HEK293 (cell line): Measurements from ENCODE around the gene DGKK.

Experiments
- CTCF ChIA-PET: fragments of 350-600 bp; formaldehyde crosslinking; extraction: SDS; loops from one replicate; lab custom pipeline; 2021; ENCODE audit warnings: antibody characterized with exemption; lab: Yijun Ruan, JAX
- POLR2A ChIA-PET: fragments of 300-600 bp; formaldehyde crosslinking; extraction: SDS; loops from one replicate; lab custom pipeline; 2020; ENCODE audit warnings: antibody characterized with exemption, inconsistent platforms; lab: Yijun Ruan, JAX
- H3K27ac ChIP-seq: fragments of 200-500 bp; sonication (Bioruptor generic); 2 replicates; pipeline ENCODE4 v1.5.1; 2014; ENCODE audit warnings: low read depth, low read length, control low read depth, inconsistent platforms; ENCODE audit errors: extremely low read depth
- H3K36me3 ChIP-seq, 2 experiments: fragments of 200-500 bp in 1 of 2; sonication (Bioruptor generic) in 1 of 2; 1 replicate in 1 of 2; 2 replicates in 1 of 2; pipeline ENCODE4 v1.5.1; 2014 to 2017; ENCODE audit warnings: inconsistent platforms in 2 of 2, low read length in 2 of 2; ENCODE audit not compliant: control insufficient read depth in 2 of 2, insufficient read depth in 1 of 2
- H3K4me1 ChIP-seq: fragments of 200-500 bp; sonication (Bioruptor generic); 2 replicates; pipeline ENCODE4 v1.5.1; 2014; ENCODE audit warnings: mild to moderate bottlenecking, low read length, inconsistent platforms; ENCODE audit not compliant: control insufficient read depth, insufficient read depth
- H3K4me3 ChIP-seq: 2 replicates; pipeline ENCODE4 v1.5.1; 2011; ENCODE audit warnings: low read depth, mild to moderate bottlenecking, control low read depth, low read length, moderate library complexity
- H3K9me3 ChIP-seq: fragments of 200-500 bp; sonication (Bioruptor generic); 2 replicates; pipeline ENCODE4 v1.5.1; 2014; ENCODE audit warnings: low read depth, low read length, inconsistent platforms; ENCODE audit not compliant: control insufficient read depth, insufficient read depth
- ATF2 ChIP-seq: fragments of 450-650 bp; formaldehyde crosslinking; IDR thresholded peaks from 2 replicates; pipeline ENCODE4 v1.5.1; 2016; ENCODE audit warnings: missing biosample characterization, missing genetic modification characterization, low read depth
- CTCF ChIP-seq: fragments of 450-650 bp; formaldehyde crosslinking; IDR thresholded peaks from 2 replicates; pipeline ENCODE4 v1.5.1; 2016; ENCODE audit warnings: missing biosample characterization, missing genetic modification characterization
- GLIS1 ChIP-seq: fragments of 450-650 bp; formaldehyde crosslinking; IDR thresholded peaks from 2 replicates; pipeline ENCODE4 v1.5.1; 2016; ENCODE audit warnings: missing biosample characterization, missing genetic modification characterization
- HOXC10 ChIP-seq: sonication (generic); formaldehyde crosslinking; IDR thresholded peaks from 2 replicates; pipeline ENCODE4 v1.8.1; 2023; ENCODE audit warnings: mild to moderate bottlenecking, missing genetic modification reagents
- SP7 ChIP-seq: fragments of 450-650 bp; formaldehyde crosslinking; IDR thresholded peaks from 2 replicates; pipeline ENCODE4 v1.5.1; 2016; ENCODE audit warnings: missing biosample characterization, missing genetic modification characterization
- TSHZ1 ChIP-seq: fragments of 450-650 bp; formaldehyde crosslinking; IDR thresholded peaks from 2 replicates; pipeline ENCODE4 v1.5.1; 2016; ENCODE audit warnings: missing biosample characterization, missing genetic modification characterization, borderline replicate concordance
- YY1 ChIP-seq: fragments of 450-650 bp; formaldehyde crosslinking; IDR thresholded peaks from 2 replicates; pipeline ENCODE4 v1.5.1; 2018; ENCODE audit warnings: missing biosample characterization, missing genetic modification characterization
- ZBTB48 ChIP-seq: fragments of 450-650 bp; formaldehyde crosslinking; IDR thresholded peaks from 2 replicates; pipeline ENCODE4 v1.5.1; 2016; ENCODE audit warnings: missing biosample characterization, missing genetic modification characterization
- ZFP69B ChIP-seq: fragments of 450-650 bp; formaldehyde crosslinking; IDR thresholded peaks from 2 replicates; pipeline ENCODE4 v1.5.1; 2016; ENCODE audit warnings: missing biosample characterization, missing genetic modification characterization
- ZNF174 ChIP-seq: fragments of 450-650 bp; formaldehyde crosslinking; IDR thresholded peaks from 2 replicates; pipeline ENCODE4 v1.5.0; 2017; ENCODE audit warnings: missing biosample characterization, mild to moderate bottlenecking, missing genetic modification characterization
- ZNF18 ChIP-seq: fragments of 450-650 bp; formaldehyde crosslinking; IDR thresholded peaks from 2 replicates; pipeline ENCODE4 v1.5.1; 2016; ENCODE audit warnings: missing biosample characterization, missing genetic modification characterization
- ZNF214 ChIP-seq: fragments of 450-650 bp; formaldehyde crosslinking; IDR thresholded peaks from 2 replicates; pipeline ENCODE4 v1.5.1; 2017; ENCODE audit warnings: missing biosample characterization, mild to moderate bottlenecking, missing genetic modification characterization, borderline replicate concordance
- ZNF274 ChIP-seq, 2 experiments: fragments of 200-500 bp in 1 of 2; fragments of 450-650 bp in 1 of 2; sonication (Bioruptor generic) in 1 of 2; formaldehyde crosslinking in 1 of 2; IDR thresholded peaks; 2 replicates each; pipeline versions ENCODE4 v1.5.1 to v1.6.1; 2014 to 2016; ENCODE audit warnings: borderline replicate concordance in 1 of 2, inconsistent platforms in 1 of 2, low read length in 1 of 2, missing biosample characterization in 1 of 2, missing genetic modification characterization in 1 of 2
- ZNF280C ChIP-seq: fragments of 450-650 bp; formaldehyde crosslinking; IDR thresholded peaks from 2 replicates; pipeline ENCODE4 v1.5.1; 2016; ENCODE audit warnings: missing biosample characterization, missing genetic modification characterization
- ZNF501 ChIP-seq: fragments of 450-650 bp; formaldehyde crosslinking; IDR thresholded peaks from 2 replicates; pipeline ENCODE4 v1.5.1; 2016; ENCODE audit warnings: missing biosample characterization, missing genetic modification characterization
- ZNF549 ChIP-seq: fragments of 450-650 bp; IDR thresholded peaks from 2 replicates; pipeline ENCODE4 v1.5.1; 2018; ENCODE audit warnings: missing biosample characterization, missing genetic modification characterization, mild to moderate bottlenecking, inconsistent platforms, moderate library complexity
- ZNF626 ChIP-seq: fragments of 450-650 bp; sonication (Bioruptor Pico); formaldehyde crosslinking; IDR thresholded peaks from 2 replicates; pipeline ENCODE4 v1.5.1; 2018; ENCODE audit warnings: missing biosample characterization, missing genetic modification characterization, inconsistent platforms
- ZNF645 ChIP-seq: fragments of 450-650 bp; formaldehyde crosslinking; IDR thresholded peaks from 2 replicates; pipeline ENCODE4; 2016; ENCODE audit warnings: missing biosample characterization, missing genetic modification characterization
- ZNF768 ChIP-seq: fragments of 450-650 bp; formaldehyde crosslinking; IDR thresholded peaks from 2 replicates; pipeline ENCODE4 v1.5.1; 2018; ENCODE audit warnings: missing biosample characterization, mild to moderate bottlenecking, missing genetic modification characterization
- ZSCAN16 ChIP-seq: fragments of 450-650 bp; formaldehyde crosslinking; IDR thresholded peaks from 2 replicates; pipeline ENCODE4 v1.5.1; 2016; ENCODE audit warnings: missing biosample characterization, missing genetic modification characterization
- ZSCAN30 ChIP-seq: fragments of 450-650 bp; IDR thresholded peaks from 2 replicates; pipeline ENCODE4 v1.5.1; 2018; ENCODE audit warnings: missing biosample characterization, mild to moderate bottlenecking, missing genetic modification characterization, moderate library complexity
- ZSCAN5A ChIP-seq: fragments of 450-650 bp; formaldehyde crosslinking; IDR thresholded peaks from 2 replicates; pipeline ENCODE4 v1.5.1; 2016; ENCODE audit warnings: missing biosample characterization, missing genetic modification characterization

The DGKK gene

GRCh38 chrX:50402886-50403285, 67.7 kb downstream of the DGKK start (continued):
- no peak for TF ChIP-seq CTCF
- no peak for TF ChIP-seq ZFP69B
- TF ChIP-seq ZSCAN30 (tag by site-specific recombination), result no peak
- TF ChIP-seq ZNF768 (tag by site-specific recombination), result no peak
- TF ChIP-seq GLIS1 (tag by site-specific recombination), result no peak
- TF ChIP-seq ATF2, result no peak
- TF ChIP-seq YY1 (tag by site-specific recombination), result no peak

- POLR2A ChIA-PET, result no interaction called here
- TF ChIP-seq ZNF645 (tag by site-specific recombination), result no peak
- TF ChIP-seq GLIS1 (tag by site-specific recombination), result no peak
- TF ChIP-seq HOXC10 (CRISPR knock-in tag), result no peak
- TF ChIP-seq ZSCAN5A (tag by site-specific recombination), result no peak
- TF ChIP-seq ZNF626 (tag by site-specific recombination), result no peak
- TF ChIP-seq ZNF549 (tag by site-specific recombination), result no peak
- no peak for TF ChIP-seq ZNF174
- TF ChIP-seq ZSCAN16 (tag by site-specific recombination), result no peak
- no peak for TF ChIP-seq TSHZ1 (tag by site-specific recombination)
- TF ChIP-seq ZNF501 (tag by site-specific recombination), result no peak
- no peak for TF ChIP-seq ZBTB48 (tag by site-specific recombination)
- TF ChIP-seq ZNF18 (tag by site-specific recombination), result no peak
- no peak for TF ChIP-seq ZNF214 (tag by site-specific recombination)
- no peak for TF ChIP-seq ZNF274 (IDR thresholded peaks at IDR 0.05; ENCODE audit: low read length)
- TF ChIP-seq ZNF274 (tag by site-specific recombination; IDR thresholded peaks at IDR 0.05; ENCODE audit: borderline replicate concordance), result no peak
- no peak for TF ChIP-seq SP7 (tag by site-specific recombination)
- TF ChIP-seq ZNF280C (tag by site-specific recombination), result no peak
- no peak overlapping the region for H3K27ac ChIP-seq
Measured at GRCh38 chrX:50393902-50394301, 76.7 kb downstream of the DGKK start.

More at GRCh38 chrX:50393902-50394301, 76.7 kb downstream of the DGKK start:
- Histone ChIP-seq H3K4me3 (no peak overlapping the region), H3K36me3 (no peaks in the 10 kb centered on the region), H3K4me1 (no peaks in the 10 kb centered on the region), H3K9me3 (no peaks in the 10 kb centered on the region)
- CTCF ChIA-PET, result no interaction called here
